Choroid plexus epithelial cell (primary cell): ENCODE data around the gene FAM124A.

Experiments used
- DNase-seq: peaks from one replicate; pipeline ENCODE4 v3.0.0-alpha.2; 2010; ENCODE audit warnings: low read depth
- H3K4me3 ChIP-seq: 2 replicates; pipeline ENCODE4 v1.5.1; 2011; ENCODE audit warnings: low read depth, mild to moderate bottlenecking, control low read depth, low read length, moderate library complexity
- TF ChIP-seq, protein P1 (sequence below): conservative IDR thresholded peaks from 2 replicates; pipeline ENCODE4 v1.5.1; 2011; ENCODE audit warnings: low read depth, mild to moderate bottlenecking, control low read depth, inconsistent platforms, low read length, moderate library complexity

Gene FAM124A

DNA sequence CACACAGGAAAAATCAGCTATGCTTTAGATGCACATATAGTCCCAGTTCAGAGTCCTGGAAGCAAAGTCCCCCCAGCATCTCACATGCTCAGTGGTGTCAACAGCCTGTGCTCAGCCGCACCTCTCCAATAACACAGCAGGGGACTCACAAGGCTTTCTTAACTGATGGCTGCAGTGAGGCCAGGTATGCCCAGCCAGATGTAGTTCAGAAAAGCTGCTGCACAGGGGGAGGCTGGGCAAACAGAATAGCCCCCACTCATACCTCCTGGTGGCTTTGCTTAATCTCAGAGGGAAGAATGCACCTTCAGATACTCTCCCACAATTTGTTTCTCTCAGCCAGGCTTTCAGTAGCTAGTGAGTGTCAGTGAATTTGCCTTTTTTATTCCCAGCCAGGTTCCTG is 33.4 kb downstream of the FAM124A start:
- DNase-seq = no peak
- TF ChIP-seq, protein P1, sequence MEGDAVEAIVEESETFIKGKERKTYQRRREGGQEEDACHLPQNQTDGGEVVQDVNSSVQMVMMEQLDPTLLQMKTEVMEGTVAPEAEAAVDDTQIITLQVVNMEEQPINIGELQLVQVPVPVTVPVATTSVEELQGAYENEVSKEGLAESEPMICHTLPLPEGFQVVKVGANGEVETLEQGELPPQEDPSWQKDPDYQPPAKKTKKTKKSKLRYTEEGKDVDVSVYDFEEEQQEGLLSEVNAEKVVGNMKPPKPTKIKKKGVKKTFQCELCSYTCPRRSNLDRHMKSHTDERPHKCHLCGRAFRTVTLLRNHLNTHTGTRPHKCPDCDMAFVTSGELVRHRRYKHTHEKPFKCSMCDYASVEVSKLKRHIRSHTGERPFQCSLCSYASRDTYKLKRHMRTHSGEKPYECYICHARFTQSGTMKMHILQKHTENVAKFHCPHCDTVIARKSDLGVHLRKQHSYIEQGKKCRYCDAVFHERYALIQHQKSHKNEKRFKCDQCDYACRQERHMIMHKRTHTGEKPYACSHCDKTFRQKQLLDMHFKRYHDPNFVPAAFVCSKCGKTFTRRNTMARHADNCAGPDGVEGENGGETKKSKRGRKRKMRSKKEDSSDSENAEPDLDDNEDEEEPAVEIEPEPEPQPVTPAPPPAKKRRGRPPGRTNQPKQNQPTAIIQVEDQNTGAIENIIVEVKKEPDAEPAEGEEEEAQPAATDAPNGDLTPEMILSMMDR = no peak
- H3K4me3 ChIP-seq = no peak overlapping the region

- DNase-seq = no peak
- TF ChIP-seq, protein P1 = peak; percentile 3
- H3K4me3 ChIP-seq = no peak overlapping the region
Observed at GRCh38 chr13:51257187-51257586, 35.0 kb downstream of the FAM124A start.

DNA sequence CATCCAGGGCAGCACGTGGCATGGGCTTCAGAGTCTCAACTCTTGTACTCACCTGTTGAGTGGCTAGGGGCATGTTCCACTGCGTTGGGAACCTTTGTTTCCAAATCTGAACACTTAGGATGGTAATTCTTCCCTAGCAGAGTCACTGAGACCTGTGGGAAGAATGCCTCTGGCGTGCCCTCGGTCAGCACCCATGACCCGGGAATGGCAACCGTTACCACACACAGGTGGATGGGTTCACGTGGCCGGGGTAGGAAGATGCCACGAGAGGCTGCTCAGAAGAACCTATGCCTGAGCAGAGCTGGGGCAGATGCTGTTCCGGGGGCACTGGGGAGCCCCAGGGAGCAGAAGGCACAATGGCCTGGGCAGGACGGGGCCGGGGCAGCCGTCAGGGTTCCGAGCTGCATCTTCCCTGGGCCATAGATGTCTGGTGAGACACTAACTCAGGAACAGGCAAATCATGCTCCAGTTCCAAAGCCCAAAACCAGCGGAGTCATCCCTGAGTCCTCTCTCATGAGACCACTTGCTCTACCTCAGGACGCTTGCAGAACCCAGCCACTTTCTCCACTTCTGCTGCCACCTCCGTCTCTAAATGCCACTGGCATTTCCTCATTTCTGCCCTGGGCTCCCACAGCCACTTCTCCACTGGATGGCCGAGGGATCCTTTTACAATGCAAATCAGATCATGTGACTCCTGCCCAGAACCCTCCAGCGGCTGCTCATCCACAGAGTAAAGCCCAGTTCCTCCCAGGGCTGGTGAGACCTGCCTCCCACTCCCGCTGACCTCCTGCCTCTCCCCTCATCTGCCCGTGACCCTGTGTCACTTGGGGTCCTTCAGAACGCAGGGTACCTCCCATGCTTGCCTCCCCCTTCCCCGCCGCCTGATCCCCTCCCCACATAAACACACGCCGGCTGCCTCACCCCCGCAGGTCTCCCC is 36.7 kb downstream of the FAM124A start:
- H3K4me3 ChIP-seq = no peak overlapping the region
- TF ChIP-seq, protein P1 = no peak
- DNase-seq = peak; percentile 29

GRCh38 chr13:51260154-51260553 is 38.0 kb downstream of the FAM124A start:
- DNase-seq = no peak
- H3K4me3 ChIP-seq = no peak overlapping the region
- TF ChIP-seq, protein P1 = no peak

DNA sequence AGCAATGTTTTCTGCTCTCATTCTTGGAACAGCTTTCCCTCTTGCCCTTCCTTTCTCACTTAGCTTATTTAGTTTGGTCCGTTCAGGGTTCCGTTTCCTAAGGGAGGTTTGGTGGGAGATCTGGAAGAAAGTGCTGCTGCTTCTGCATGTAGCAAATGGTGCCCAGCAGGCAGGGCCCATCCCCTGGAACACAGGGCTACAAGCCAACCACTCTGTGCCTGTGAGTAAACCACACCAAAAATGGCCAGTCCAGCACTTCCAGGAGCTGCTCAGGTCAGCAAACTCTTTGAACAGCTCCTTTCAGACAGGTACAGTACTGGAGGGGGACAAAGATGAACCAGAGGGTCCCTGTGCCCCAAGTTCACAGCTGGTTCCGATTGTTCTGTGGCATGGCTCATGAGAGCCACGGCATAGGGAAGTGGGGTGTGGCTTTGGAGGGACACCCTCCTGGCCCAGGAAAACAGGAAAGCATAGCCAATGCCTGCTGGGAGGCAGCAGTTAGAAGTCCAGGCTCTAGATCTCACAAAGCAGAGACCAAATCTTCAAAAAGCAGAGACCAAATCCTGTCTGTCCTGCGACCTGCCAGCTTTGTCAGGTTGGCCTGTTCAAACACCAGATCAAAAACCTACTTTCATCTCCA is 39.5 kb downstream of the FAM124A start:
- no peak overlapping the region for H3K4me3 ChIP-seq
- TF ChIP-seq, protein P1 = no peak
- no peak for DNase-seq

DNA sequence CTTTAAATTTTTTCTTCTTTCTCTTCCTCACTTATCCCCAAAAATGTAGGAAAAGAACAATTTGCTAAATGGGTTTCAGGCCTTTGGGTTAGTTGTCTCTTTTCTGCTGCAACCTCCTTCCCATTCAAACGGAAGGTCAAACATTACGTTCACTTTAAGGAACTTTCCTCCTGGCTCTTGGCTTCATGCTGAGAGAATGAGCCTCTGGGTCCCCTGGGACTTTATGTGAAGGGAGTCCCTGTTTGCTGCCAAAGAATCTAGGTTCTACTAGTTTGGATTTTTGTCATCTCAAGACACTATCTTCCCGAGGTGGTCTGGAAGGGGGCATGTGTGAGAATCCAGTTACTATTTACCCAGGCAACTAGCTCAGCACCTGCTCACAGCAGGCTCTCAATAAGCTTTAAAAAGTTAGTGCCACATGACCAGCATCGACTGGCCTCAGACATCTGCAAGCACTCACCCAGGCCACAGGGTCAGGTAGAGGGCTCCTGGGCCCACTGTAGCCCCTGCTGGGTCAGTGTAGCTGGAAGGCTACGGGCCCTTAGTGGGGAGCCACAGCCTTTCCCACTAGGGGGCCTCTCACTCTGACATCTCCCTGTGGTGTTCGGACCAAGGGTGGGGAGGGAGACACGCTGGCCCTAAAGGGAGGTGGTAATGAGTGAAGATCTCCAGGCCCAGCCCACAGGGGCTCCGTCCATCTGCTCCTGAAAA is 40.5 kb downstream of the FAM124A start:
- peak; percentile 58 for DNase-seq
- TF ChIP-seq, protein P1 = peak; percentile 39
- no peak overlapping the region for H3K4me3 ChIP-seq
